GM19023 (cell line): ENCODE results near the gene KHK.

Source experiments
- ATAC-seq: cut with Tn5 transposase; IDR thresholded peaks from one replicate; pipeline ENCODE4 v1.9.1; 2021; ENCODE audit warnings: mild to moderate bottlenecking, moderate library complexity; ENCODE audit not compliant: unreplicated experiment

Gene KHK

GRCh38 chr2:27080603-27080936 lies 6.0 kb upstream of the KHK start:
- no peak for ATAC-seq

GRCh38 chr2:27081984-27082772 lies 4.4 kb upstream of the KHK start:
- ATAC-seq = no peak

- ATAC-seq = no peak
These were observed 3.7 kb upstream of the KHK start for GRCh38 chr2:27082773-27083409.

GRCh38 chr2:27083410-27084296 lies 2.9 kb upstream of the KHK start:
- ATAC-seq = no peak

- ATAC-seq = no peak
These were observed 2.1 kb upstream of the KHK start for GRCh38 chr2:27084297-27085061.

- ATAC-seq = no peak
These were observed 1.4 kb upstream of the KHK start for GRCh38 chr2:27085062-27085672.

GRCh38 chr2:27085673-27086089 lies 891 bp upstream of the KHK start:
- ATAC-seq = peak; percentile 4

GRCh38 chr2:27086090-27086723 lies 365 bp upstream of the KHK start:
- ATAC-seq = peak; percentile 78

GRCh38 chr2:27087823-27088410 lies 1.3 kb downstream of the KHK start:
- no peak for ATAC-seq

GRCh38 chr2:27088634-27089033 lies 2.1 kb downstream of the KHK start:
- ATAC-seq = no peak

GRCh38 chr2:27089111-27089954 lies 2.8 kb downstream of the KHK start:
- ATAC-seq = no peak

- no peak for ATAC-seq
These were observed 5.4 kb downstream of the KHK start for GRCh38 chr2:27091746-27092695.

GRCh38 chr2:27092696-27093429 lies 6.3 kb downstream of the KHK start:
- ATAC-seq = no peak

GRCh38 chr2:27093430-27094352 lies 7.1 kb downstream of the KHK start:
- no peak for ATAC-seq

GRCh38 chr2:27094353-27094984 lies 7.9 kb downstream of the KHK start:
- ATAC-seq = no peak

GRCh38 chr2:27095427-27095744 lies 8.8 kb downstream of the KHK start:
- ATAC-seq = no peak
